IPS-18a (cell line): ENCODE measurements around the gene WWC1.

ENCODE experiments used
- H3K27ac ChIP-seq: one replicate; pipeline ENCODE4 v1.5.1; 2013; ENCODE audit warnings: low read length
- H3K27me3 ChIP-seq: one replicate; pipeline ENCODE4 v1.6.1; 2013; ENCODE audit warnings: mild to moderate bottlenecking, low read length; ENCODE audit not compliant: control insufficient read depth, insufficient read depth
- H3K36me3 ChIP-seq: one replicate; pipeline ENCODE4 v1.6.1; 2013; ENCODE audit warnings: low read depth, low read length; ENCODE audit not compliant: control insufficient read depth
- H3K4me1 ChIP-seq: one replicate; pipeline ENCODE4 v1.6.1; 2013; ENCODE audit warnings: low read depth, low read length; ENCODE audit not compliant: control insufficient read depth
- H3K4me3 ChIP-seq: one replicate; pipeline ENCODE4 v1.5.1; 2013; ENCODE audit warnings: low read length
- H3K9ac ChIP-seq: one replicate; pipeline ENCODE4 v1.6.1; 2013; ENCODE audit warnings: mild to moderate bottlenecking, low read length, moderate library complexity
- H3K9me3 ChIP-seq: one replicate; pipeline ENCODE4 v1.6.1; 2013; ENCODE audit warnings: low read depth, low read length; ENCODE audit not compliant: control insufficient read depth

Gene WWC1

DNA sequence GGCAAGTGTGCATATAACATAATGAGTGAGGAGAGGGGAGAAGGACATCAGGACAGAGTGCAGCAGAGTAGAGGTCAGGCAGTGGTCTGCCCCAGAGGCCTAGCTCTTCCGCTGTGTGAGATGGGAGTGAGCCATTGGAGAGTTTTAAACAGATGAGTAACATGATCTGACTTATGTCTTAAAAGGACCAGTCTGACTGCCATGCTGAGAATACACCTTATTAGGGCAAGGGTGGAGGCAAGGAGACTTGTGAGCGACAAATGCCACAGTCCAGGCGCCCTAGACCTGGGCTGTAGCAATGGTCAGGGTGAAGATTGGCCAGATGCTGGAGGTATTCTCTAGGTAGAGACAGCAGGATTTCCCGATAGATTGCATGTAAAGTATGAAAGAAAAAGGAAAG, 83.1 kb downstream of the WWC1 start:
- no peak overlapping the region for H3K27ac ChIP-seq
- no peaks in the 10 kb centered on the region for H3K36me3 ChIP-seq
- no peaks in the 10 kb centered on the region for H3K4me1 ChIP-seq
- no peak overlapping the region for H3K4me3 ChIP-seq
- H3K9me3 ChIP-seq = no peaks in the 10 kb centered on the region
- no peaks in the 10 kb centered on the region for H3K27me3 ChIP-seq
- H3K9ac ChIP-seq = no peak overlapping the region

GRCh38 chr5:168375214-168375613, 83.8 kb downstream of the WWC1 start:
- Histone ChIP-seq H3K36me3 (no peaks in the 10 kb centered on the region), H3K9ac (no peak overlapping the region), H3K9me3 (no peaks in the 10 kb centered on the region), H3K27me3 (no peaks in the 10 kb centered on the region), H3K27ac (no peak overlapping the region), H3K4me3 (no peak overlapping the region), H3K4me1 (no peaks in the 10 kb centered on the region)

DNA sequence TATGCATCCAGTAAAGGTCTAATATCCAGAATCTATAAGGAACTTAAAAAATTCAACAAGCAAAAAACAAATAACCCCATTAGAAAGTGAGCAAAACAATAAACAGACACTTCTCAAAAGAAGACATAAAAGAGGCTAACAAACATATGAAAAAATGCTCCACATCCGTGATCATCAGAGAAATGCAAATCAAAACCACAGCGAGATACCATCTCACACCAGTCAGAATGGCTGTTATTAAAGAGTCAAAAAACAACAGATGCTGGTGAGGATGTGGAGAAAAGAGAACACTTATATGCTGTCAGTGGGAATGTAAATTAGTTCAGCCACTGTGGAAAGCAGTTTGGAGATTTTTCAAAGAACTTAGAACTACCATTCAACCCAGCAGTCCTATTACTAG, 86.1 kb downstream of the WWC1 start:
- Histone ChIP-seq H3K9ac (no peak overlapping the region), H3K9me3 (no peaks in the 10 kb centered on the region), H3K4me3 (no peak overlapping the region), H3K36me3 (no peaks in the 10 kb centered on the region), H3K27ac (no peak overlapping the region), H3K27me3 (no peaks in the 10 kb centered on the region), H3K4me1 (no peaks in the 10 kb centered on the region)

DNA sequence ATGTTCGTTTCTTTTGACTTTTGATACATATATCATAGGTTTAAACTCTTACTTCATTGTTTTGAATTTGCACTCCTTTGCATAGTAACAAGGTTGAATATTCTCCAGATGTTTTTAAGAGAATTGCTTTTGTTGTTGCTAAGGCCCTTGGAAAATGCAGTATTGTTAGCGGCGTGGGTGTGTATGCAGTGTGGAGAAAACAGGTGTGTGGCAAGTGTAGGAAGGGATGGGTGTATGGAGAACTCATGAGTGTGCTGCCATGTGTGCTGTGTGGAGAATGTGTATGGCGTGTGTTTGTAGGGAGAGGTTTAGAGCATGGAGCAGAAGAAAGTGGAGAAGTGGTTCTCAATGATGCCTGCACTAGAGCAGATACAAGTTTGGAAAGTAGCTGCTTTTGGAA, 87.3 kb downstream of the WWC1 start:
- Histone ChIP-seq H3K36me3 (no peaks in the 10 kb centered on the region), H3K9ac (no peak overlapping the region), H3K4me1 (no peaks in the 10 kb centered on the region), H3K27ac (no peak overlapping the region), H3K27me3 (no peaks in the 10 kb centered on the region), H3K9me3 (no peaks in the 10 kb centered on the region), H3K4me3 (no peak overlapping the region)

- peaks cover 3% of the 10 kb centered on the region for H3K36me3 ChIP-seq
- no peak overlapping the region for H3K9ac ChIP-seq
- H3K4me1 ChIP-seq = no peaks in the 10 kb centered on the region
- H3K4me3 ChIP-seq = no peak overlapping the region
- no peak overlapping the region for H3K27ac ChIP-seq
- no peaks in the 10 kb centered on the region for H3K27me3 ChIP-seq
- no peaks in the 10 kb centered on the region for H3K9me3 ChIP-seq
Measured at GRCh38 chr5:168382421-168382820, 91.0 kb downstream of the WWC1 start.

DNA sequence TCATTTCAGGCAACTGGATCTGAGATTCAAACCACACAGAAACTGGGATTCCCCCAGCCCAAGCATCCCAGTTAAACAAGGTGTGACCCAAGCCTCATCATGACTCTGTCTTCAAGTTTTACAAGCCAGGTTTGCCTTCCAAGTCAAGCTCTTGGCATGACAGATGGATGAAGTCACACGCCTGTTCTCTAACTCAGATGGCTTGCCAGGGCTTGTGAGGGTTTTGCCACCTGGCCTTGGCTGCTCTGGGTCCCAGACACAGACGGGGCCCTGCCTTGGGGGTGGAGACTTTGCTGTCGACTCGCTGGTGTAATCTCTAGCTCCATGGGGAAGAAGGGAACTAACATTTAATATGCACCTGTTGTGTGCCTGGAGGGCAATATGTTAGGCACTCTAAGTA, 99.0 kb downstream of the WWC1 start:
- Histone ChIP-seq H3K9ac (no peak overlapping the region), H3K4me1 (no peaks in the 10 kb centered on the region), H3K9me3 (no peaks in the 10 kb centered on the region), H3K36me3 (peaks cover 6% of the 10 kb centered on the region), H3K27me3 (no peaks in the 10 kb centered on the region), H3K27ac (no peak overlapping the region), H3K4me3 (no peak overlapping the region)

- Histone ChIP-seq H3K27me3 (no peaks in the 10 kb centered on the region), H3K27ac (no peak overlapping the region), H3K36me3 (peaks cover 13% of the 10 kb centered on the region), H3K4me1 (no peaks in the 10 kb centered on the region), H3K9me3 (no peaks in the 10 kb centered on the region), H3K9ac (no peak overlapping the region), H3K4me3 (no peak overlapping the region)
Measured at GRCh38 chr5:168393773-168394172, 102.3 kb downstream of the WWC1 start.

GRCh38 chr5:168400429-168401220, 109.2 kb downstream of the WWC1 start:
- H3K4me1 ChIP-seq = peaks cover 5% of the 10 kb centered on the region
- no peak overlapping the region for H3K4me3 ChIP-seq
- H3K36me3 ChIP-seq = peaks cover 19% of the 10 kb centered on the region
- no peak overlapping the region for H3K9ac ChIP-seq
- no peaks in the 10 kb centered on the region for H3K27me3 ChIP-seq
- no peak overlapping the region for H3K27ac ChIP-seq
- H3K9me3 ChIP-seq = no peaks in the 10 kb centered on the region

DNA sequence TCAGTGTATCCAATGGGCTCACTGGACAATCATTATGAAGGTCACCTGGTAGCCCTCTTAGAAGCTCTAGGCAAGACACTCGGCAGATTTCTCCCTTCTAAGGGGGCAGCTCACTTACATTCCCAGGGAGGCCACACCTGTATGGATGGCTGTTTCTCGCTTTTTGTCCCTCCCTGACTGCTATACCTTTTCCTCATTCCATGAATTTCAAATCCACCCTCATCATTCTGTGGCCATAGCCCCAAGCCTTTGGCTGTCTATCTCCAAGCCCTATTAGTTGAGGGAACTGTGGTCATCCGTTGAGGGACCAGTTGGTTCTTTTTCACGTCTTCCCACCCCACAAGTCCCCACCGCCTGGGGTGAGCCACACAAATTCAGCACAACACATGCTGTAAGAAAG, 109.8 kb downstream of the WWC1 start:
- H3K9me3 ChIP-seq = no peaks in the 10 kb centered on the region
- peaks cover 5% of the 10 kb centered on the region for H3K4me1 ChIP-seq
- no peaks in the 10 kb centered on the region for H3K27me3 ChIP-seq
- no peak overlapping the region for H3K9ac ChIP-seq
- H3K27ac ChIP-seq = no peak overlapping the region
- no peak overlapping the region for H3K4me3 ChIP-seq
- peaks cover 19% of the 10 kb centered on the region for H3K36me3 ChIP-seq

GRCh38 chr5:168401880-168402279, 110.4 kb downstream of the WWC1 start:
- no peak overlapping the region for H3K9ac ChIP-seq
- no peaks in the 10 kb centered on the region for H3K9me3 ChIP-seq
- H3K27ac ChIP-seq = no peak overlapping the region
- H3K4me3 ChIP-seq = no peak overlapping the region
- no peaks in the 10 kb centered on the region for H3K27me3 ChIP-seq
- peaks cover 19% of the 10 kb centered on the region for H3K36me3 ChIP-seq
- H3K4me1 ChIP-seq = peaks cover 5% of the 10 kb centered on the region

DNA sequence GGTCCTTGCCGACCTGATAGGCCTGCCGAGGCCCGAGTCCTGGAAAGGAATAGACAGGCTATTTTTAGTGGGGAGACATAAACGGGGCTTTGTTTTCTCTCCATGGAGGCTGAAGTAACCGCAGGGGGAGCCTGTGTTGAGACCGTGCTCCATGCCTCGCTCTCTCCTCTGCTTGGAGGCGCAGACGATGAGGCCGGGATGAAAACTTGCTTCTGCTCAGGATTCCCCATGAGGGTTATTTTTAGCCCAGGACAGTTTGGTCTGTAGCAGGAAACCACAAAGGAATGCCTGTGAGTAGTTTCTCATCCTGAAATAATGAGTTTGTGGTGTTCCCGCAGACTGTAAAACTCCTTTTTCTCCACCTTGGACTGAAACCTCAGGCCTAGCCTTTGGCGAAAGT, 112.9 kb downstream of the WWC1 start:
- H3K4me1 ChIP-seq = peaks cover 5% of the 10 kb centered on the region
- no peak overlapping the region for H3K27ac ChIP-seq
- H3K36me3 ChIP-seq = peaks cover 12% of the 10 kb centered on the region

GRCh38 chr5:168407211-168407610, 115.8 kb downstream of the WWC1 start:
- Histone ChIP-seq H3K27ac (no peak overlapping the region), H3K4me1 (peaks cover 5% of the 10 kb centered on the region), H3K4me3 (no peak overlapping the region), H3K36me3 (peaks cover 28% of the 10 kb centered on the region), H3K9ac (no peak overlapping the region), H3K9me3 (no peaks in the 10 kb centered on the region), H3K27me3 (no peaks in the 10 kb centered on the region)

More for the DNA sequence above, 112.9 kb downstream of the WWC1 start:
- Histone ChIP-seq H3K9me3 (no peaks in the 10 kb centered on the region), H3K4me3 (no peak overlapping the region), H3K9ac (no peak overlapping the region), H3K27me3 (no peaks in the 10 kb centered on the region)
